ENCODE data around the gene POC1B. TPM values are rescaled to one million over a fixed set of nuclear protein-coding genes. Genes with fewer than 3 reads are reported as not detected.

POC1B gene
- total RNA-seq, 1 donor from 2014 or later = 10.2 TPM

- no peaks in the 10 kb centered on the region for H3K4me1 Mint-ChIP-seq (ENCODE audit: unreplicated experiment)
- H3K36me3 Mint-ChIP-seq (ENCODE audit: unreplicated experiment) = no peaks in the 10 kb centered on the region
- no peak for DNase-seq (ENCODE audit: extremely low spot score, unreplicated experiment)
- H3K27me3 Mint-ChIP-seq (ENCODE audit: unreplicated experiment) = no peaks in the 10 kb centered on the region
- H3K4me3 Mint-ChIP-seq (ENCODE audit: unreplicated experiment) = no peak overlapping the region
- no peaks in the 10 kb centered on the region for H3K9me3 Mint-ChIP-seq (ENCODE audit: unreplicated experiment)
- no peak for TF ChIP-seq CTCF (IDR thresholded peaks at IDR 0.05)
- no peak overlapping the region for H3K27ac Mint-ChIP-seq (ENCODE audit: unreplicated experiment)
These were observed 108.4 kb downstream of the POC1B start for GRCh38 chr12:89417246-89417977.

GRCh38 chr12:89416049-89416792 is 109.6 kb downstream of the POC1B start:
- Mint-ChIP-seq H3K27me3 (ENCODE audit: unreplicated experiment) (no peaks in the 10 kb centered on the region), H3K4me3 (ENCODE audit: unreplicated experiment) (no peak overlapping the region), H3K27ac (ENCODE audit: unreplicated experiment) (no peak overlapping the region), H3K36me3 (ENCODE audit: unreplicated experiment) (no peaks in the 10 kb centered on the region), H3K4me1 (ENCODE audit: unreplicated experiment) (no peaks in the 10 kb centered on the region), H3K9me3 (ENCODE audit: unreplicated experiment) (no peaks in the 10 kb centered on the region)
- DNase-seq (ENCODE audit: extremely low spot score, unreplicated experiment) = no peak
- no peak for TF ChIP-seq CTCF (IDR thresholded peaks at IDR 0.05)

GRCh38 chr12:89414851-89415250 is 111.0 kb downstream of the POC1B start:
- no peaks in the 10 kb centered on the region for H3K9me3 Mint-ChIP-seq (ENCODE audit: unreplicated experiment)
- no peaks in the 10 kb centered on the region for H3K4me1 Mint-ChIP-seq (ENCODE audit: unreplicated experiment)
- H3K4me3 Mint-ChIP-seq (ENCODE audit: unreplicated experiment) = no peak overlapping the region
- DNase-seq (ENCODE audit: extremely low spot score, unreplicated experiment) = no peak
- no peaks in the 10 kb centered on the region for H3K27me3 Mint-ChIP-seq (ENCODE audit: unreplicated experiment)
- TF ChIP-seq CTCF (IDR thresholded peaks at IDR 0.05) = no peak
- H3K36me3 Mint-ChIP-seq (ENCODE audit: unreplicated experiment) = no peaks in the 10 kb centered on the region
- no peak overlapping the region for H3K27ac Mint-ChIP-seq (ENCODE audit: unreplicated experiment)

- H3K36me3 Mint-ChIP-seq (ENCODE audit: unreplicated experiment) = no peaks in the 10 kb centered on the region
- no peaks in the 10 kb centered on the region for H3K27me3 Mint-ChIP-seq (ENCODE audit: unreplicated experiment)
- TF ChIP-seq CTCF (IDR thresholded peaks at IDR 0.05) = no peak
- no peak overlapping the region for H3K27ac Mint-ChIP-seq (ENCODE audit: unreplicated experiment)
- H3K9me3 Mint-ChIP-seq (ENCODE audit: unreplicated experiment) = no peaks in the 10 kb centered on the region
- no peak for DNase-seq (ENCODE audit: extremely low spot score, unreplicated experiment)
- H3K4me3 Mint-ChIP-seq (ENCODE audit: unreplicated experiment) = no peak overlapping the region
- H3K4me1 Mint-ChIP-seq (ENCODE audit: unreplicated experiment) = no peaks in the 10 kb centered on the region
These were observed 111.5 kb downstream of the POC1B start for GRCh38 chr12:89414322-89414721.

GRCh38 chr12:89413234-89413633 is 112.6 kb downstream of the POC1B start:
- Mint-ChIP-seq H3K4me1 (ENCODE audit: unreplicated experiment) (no peaks in the 10 kb centered on the region), H3K36me3 (ENCODE audit: unreplicated experiment) (no peaks in the 10 kb centered on the region), H3K9me3 (ENCODE audit: unreplicated experiment) (no peaks in the 10 kb centered on the region), H3K4me3 (ENCODE audit: unreplicated experiment) (no peak overlapping the region), H3K27me3 (ENCODE audit: unreplicated experiment) (no peaks in the 10 kb centered on the region), H3K27ac (ENCODE audit: unreplicated experiment) (no peak overlapping the region)
- no peak for DNase-seq (ENCODE audit: extremely low spot score, unreplicated experiment)
- TF ChIP-seq CTCF (IDR thresholded peaks at IDR 0.05) = no peak

All from osteocyte (in vitro differentiated cells).